Ramos (cell line): Measurements from ENCODE around the gene ORAI3.

Experiments
- in situ Hi-C: fragments of 300-500 bp; cut with MboI; formaldehyde crosslinking; loops from one replicate; pipeline ENCODE4 v1.14.3; 2022; ENCODE audit warnings: low sequenced_read_pairs; ENCODE audit not compliant: unreplicated experiment

The ORAI3 gene

DNA sequence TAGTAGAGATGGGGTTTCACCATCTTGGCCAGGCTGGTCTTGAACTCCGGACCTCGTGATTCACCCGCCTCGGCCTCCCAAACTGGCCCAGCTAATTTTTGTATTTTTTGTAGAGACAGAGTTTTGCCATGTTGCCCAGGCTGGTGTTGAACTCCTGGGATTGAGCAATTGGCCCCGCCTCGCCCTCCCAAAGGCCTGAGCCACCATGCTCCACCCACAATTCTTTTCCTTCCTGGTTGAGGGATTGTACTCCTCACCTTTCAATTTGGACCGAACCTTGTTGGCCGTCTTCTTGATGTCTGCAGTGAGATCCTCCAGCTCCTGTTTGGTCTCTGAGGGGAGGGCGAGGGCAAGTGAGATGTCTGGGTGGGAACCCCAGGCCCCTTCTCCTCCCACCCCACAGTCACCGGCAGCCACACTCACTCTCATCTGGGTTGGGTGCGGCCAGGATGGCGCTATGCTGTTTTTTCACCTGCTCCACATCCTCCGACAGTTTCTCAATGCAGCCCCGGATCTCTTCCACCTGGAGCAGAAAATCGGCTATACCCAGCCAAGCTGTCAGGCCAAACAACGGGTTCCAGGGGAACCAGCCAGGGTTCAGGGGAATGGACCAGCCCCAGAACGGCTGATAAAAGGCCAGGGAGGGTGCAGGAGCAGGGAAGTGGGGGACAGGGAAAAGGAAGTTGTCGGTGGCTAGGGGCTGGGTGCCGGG is 52.0 kb downstream of the ORAI3 start:
- in situ Hi-C loops: no loop called here

- in situ Hi-C loops: no loop called here
These were observed 52.8 kb downstream of the ORAI3 start for GRCh38 chr16:31001507-31002249.

DNA sequence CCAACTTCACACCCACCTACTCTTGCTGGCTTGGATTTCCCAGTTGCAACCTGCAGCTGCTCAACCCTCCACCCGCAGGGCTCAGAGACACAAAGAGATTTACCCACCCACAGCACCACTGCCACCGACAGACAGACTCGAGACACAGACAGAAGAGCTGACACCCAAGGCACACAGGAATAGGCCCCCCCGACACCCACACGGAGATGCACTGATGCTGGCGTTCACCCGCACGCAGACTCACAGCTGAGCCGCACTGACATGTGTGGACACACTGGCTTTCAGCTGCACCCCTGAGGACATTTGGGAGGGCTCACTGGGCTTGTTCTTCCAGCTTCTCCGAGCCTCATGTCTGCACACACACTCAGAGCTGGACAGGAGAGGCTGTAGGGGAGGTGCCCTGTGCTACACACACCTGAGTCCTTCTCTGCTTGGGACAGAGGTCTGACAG is 53.4 kb downstream of the ORAI3 start:
- in situ Hi-C loops: no loop called here

- in situ Hi-C loops: no loop called here
These were observed 54.0 kb downstream of the ORAI3 start for GRCh38 chr16:31002862-31003341.

GRCh38 chr16:31003744-31004143 is 54.9 kb downstream of the ORAI3 start:
- in situ Hi-C loops: no loop called here
